Brain pericyte (primary cell): ENCODE measurements around the gene RAB12.
"Not testable (repeated sequence)": the region's sequence is repeated elsewhere in the genome, so short reads cannot be mapped to it uniquely, and the experiment has no call there.

Source experiments
- DNase-seq: peaks from one replicate; pipeline ENCODE4 v3.0.0-alpha.2; 2012; ENCODE audit warnings: low read depth, low spot score

The RAB12 gene

DNA sequence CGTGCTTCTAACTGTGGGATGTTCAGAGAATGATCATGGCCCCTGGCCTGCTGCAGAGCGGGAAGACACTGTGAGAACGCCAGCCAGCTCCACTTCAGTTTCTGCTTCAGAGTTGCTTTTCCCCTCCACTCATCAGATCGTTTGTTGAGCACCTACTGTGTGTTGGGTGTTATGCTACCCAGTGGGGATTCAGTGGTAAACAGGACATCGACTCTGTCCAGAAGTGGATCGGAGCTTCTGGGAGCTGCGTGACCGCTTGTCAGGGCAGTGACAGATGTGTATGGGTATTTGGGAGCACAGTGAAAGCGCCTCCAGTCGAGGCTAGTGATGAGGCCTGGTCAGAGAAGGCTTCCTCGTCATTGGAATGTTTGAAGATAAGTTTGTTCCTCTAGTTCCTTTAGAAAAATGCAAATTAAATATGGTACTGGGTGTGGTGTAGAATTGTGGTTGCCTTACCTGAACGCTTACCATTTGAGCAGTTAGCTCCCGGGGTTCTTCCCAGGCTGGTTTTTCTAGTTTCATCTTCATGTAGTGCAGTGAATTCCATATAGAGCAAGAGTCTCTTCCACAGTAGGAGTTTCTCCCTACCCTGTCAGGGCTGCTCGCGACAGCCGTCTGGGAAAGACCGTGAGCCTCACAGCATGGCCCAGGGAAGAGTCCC, 2.8 kb downstream of the RAB12 start:
- DNase-seq, result no peak

DNA sequence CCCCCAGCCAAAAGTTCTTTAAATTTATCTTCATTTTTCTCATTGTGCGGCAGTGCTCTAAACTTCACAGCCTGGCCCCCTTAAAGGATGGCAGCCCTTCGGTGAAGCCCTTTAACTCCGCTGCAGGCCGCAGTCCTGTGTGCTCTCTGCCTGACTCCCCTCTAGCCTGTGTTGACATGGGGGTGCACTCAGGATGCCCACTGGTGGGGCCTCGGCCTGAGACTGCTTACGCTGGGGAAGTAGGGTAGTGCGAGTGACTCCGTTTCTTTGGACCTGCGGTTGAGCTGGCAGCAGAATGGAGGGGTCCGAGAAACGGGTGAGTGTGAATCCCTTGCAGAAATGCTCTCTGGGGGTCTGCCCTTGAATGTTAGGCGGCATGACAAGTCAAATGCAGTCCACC, 5.6 kb downstream of the RAB12 start:
- DNase-seq, result no peak

DNA sequence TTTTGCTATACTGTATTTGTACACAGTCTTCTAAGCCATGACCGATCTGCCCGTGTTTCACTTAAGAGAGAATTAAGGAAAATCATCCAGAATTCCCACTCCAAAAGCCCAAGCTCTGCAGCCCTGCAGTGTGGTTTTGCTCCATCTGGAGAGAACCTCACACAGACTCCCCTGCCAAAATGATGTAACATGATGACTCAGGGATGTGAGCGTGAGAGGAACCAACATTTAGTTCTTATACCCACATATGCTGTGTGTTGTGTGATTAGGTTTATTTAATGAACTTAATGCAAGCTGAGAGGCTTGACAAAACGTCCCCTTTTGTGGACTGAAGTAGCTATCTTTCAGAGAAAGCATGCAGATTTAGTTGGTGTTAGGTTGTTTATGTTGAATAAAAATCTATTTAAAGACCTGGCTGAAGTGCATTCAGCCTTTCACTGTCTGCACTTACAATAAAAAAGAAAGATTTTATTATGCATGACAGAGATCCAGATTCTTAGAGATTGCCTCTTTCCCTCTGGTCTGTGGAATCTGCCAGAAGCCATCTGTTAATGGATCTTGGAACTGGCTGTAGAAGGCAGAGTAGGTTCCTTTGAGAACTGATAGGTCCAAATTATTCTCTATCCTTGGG, 6.3 kb downstream of the RAB12 start:
- peak; percentile 67 for DNase-seq

DNA sequence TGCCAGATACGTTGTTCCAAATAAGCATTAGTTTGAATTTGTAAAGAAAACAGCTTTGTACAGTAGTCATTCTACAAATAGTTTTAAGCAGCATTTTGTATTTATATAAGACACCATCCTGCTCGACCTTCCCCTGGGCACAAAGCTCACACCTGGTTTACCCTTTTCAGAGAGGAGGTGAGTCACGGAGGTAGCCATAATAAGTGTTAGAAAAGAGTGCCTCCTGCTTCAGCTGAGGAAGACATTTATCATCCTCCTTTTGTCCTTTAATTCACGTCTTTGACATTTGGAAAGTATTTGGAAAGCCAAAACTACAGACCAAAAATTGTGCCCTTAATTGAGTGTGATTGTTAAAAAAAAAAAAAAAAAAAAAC, 6.8 kb downstream of the RAB12 start:
- DNase-seq, result no peak

DNA sequence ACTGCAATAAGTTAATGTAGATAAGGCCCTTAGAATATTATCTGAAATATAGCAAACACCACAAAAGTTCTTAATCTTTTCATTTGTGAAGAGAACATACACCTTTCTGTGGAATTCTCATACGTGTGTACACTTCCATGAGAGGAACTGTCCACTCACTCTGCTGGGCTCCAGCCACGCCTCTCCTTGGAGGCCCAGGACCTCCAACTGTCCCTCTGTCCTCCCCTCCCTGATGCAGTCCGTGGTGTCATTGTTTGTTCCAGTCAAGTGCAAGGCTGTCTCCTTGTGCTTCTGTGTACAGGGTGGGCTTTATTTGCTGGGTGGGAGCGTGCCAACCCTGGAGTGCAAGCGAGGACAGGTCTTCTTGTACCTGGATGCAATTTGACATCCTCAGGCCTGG, 8.7 kb downstream of the RAB12 start:
- no peak for DNase-seq

DNA sequence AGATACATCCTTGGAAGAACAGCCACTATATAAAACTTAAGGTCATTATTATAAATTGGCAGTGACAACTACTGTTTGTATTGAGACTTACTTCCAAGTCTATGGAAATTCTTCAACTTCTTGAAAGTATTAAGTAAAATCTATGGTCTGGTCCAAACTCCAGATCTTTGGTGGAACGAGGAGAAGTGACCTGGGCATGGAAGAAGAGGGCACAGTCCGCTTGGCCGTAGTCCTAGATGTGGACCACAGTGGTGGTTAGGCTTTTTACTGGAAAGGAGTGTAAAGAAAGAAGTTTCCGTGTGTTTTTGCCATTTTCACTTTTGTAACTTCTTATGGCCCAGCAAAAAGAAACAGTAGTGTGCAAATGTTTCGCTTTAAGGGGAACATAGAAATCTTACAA, 9.8 kb downstream of the RAB12 start:
- DNase-seq, result no peak

DNA sequence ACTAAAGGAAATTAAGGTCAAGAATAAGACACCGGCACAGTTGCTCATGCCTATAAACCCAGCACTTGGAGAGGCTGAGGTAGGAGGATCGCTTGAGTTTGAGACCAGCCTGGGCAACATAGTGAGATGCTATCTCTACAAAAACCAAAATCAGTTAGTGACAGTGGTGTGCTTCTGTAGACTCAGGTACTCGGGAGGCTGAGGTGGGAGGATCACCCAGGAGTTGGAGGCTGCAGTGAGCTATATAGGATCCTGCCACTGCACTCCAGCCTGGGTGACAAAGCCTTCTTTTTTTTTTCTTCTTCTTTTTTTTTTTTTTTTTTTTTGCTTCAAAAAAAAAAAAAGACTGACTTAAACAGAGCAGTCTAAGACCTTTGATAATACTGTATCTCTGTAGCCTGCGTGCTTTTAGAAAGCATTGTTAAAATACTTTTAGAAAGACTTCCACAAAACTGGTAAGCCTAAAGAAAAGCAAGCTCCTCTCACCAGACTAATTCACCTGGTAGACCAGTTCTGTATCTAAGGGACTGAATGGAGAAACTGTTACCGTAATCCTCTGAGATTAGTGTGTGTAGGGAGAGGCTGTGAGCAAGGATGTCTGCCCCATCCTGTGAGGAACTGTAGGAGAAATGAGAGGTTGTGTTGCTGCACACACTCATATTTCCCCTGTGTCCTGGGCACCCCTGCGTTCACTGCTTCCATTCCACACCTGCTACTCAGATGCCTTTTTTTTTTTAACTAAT, 10.8 kb downstream of the RAB12 start:
- DNase-seq, result no peak

- DNase-seq, result no peak
Observed at GRCh38 chr18:8620845-8621244, 11.6 kb downstream of the RAB12 start.

DNA sequence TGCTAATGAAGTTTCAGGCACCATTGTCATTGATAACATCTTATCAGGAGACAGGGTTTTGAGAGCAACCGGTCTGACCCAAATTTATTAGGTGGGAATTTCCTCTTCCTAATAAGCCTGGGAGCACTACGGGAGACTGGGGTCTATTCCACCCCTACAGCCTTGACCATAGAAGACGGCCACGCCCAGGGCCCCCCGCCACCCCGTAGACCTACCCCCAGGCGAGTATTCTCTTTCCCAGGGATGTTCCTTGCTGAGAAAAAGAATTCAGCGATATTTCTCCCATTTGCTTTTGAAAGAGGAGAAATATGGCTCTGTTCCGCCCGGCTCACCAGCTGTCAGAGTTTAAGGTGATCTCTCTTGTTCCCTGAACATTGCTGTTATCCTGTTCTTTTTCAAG, 13.4 kb downstream of the RAB12 start:
- DNase-seq, result not testable (repeated sequence)

GRCh38 chr18:8623549-8624106, 14.4 kb downstream of the RAB12 start:
- no peak for DNase-seq

DNA sequence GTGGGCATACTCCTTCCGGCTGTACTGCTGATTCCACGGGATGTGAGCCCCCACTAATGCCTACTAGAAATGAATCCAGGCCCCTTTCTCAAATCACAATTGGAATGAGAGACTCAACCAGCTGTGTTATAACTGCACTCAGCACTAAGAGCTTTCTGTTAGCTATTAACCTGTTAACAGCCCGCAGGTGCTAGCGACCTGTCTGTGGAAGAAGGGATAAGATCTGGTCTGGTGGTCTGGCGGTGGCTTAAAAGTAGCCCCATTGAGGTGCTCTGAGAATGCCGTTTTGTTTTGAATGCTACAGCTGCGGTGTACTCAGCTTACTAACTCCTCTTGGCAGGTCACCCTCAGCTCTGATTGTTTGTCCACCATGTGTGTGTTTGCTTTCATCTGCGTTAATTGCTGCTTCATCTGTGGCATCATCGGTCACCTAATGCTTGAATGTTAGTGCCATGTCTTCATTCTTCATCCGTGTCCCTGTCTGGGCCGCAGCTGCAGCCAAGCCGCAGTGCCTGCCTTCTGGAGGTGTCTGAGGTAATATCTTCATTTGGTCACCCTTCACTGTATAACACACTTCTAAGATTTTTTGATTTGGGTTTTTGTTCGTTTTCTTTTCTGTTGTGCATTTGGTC, 16.3 kb downstream of the RAB12 start:
- DNase-seq, result no peak

- DNase-seq, result no peak
Observed at GRCh38 chr18:8626414-8627106, 17.3 kb downstream of the RAB12 start.

- DNase-seq, result no peak
Observed at GRCh38 chr18:8627107-8627472, 17.9 kb downstream of the RAB12 start.

GRCh38 chr18:8627540-8627939, 18.3 kb downstream of the RAB12 start:
- DNase-seq, result no peak

DNA sequence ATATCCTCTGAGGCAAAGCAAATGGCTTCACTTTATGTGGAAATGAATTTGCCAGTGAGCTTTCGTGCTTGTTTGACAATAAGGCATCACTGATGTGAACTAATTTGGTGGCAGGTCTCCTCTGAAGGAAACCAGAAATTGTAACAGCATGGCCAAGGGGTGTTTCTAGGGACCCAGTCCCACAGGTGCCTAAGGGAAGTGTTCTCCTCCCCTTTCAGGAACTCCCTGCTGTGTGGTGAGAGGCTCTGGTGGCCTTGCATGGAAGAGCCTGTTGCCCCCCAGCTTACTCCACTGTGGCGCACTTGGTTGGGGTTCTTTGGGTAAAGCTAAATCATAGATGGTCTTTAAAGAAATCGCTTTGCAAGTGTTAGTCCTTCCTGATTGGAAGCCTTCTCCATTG, 20.4 kb downstream of the RAB12 start:
- DNase-seq, result no peak

- no peak for DNase-seq
Observed at GRCh38 chr18:8630546-8630945, 21.3 kb downstream of the RAB12 start.

GRCh38 chr18:8631265-8631664, 22.0 kb downstream of the RAB12 start:
- DNase-seq, result no peak

DNA sequence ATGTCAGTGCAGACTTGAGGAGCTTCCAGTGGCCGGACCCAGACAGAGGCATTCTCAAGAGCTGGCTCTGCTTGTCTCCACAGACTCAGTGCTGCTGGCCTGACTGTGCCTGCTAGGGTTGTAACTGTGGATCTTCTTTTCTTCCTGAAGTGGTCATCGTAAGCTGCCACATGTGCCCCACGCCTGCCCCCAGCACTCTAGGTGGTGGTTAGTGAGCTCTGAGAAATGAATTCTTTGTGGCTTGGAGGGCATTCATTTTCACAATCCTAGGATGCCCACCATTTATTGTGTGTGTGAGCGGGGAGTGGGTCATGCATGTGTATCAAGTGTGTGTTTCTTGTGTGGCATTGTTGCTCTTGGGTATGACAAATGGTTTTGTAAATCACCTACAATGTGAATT, 23.1 kb downstream of the RAB12 start:
- no peak for DNase-seq

GRCh38 chr18:8634508-8634907, 25.3 kb downstream of the RAB12 start:
- no peak for DNase-seq

DNA sequence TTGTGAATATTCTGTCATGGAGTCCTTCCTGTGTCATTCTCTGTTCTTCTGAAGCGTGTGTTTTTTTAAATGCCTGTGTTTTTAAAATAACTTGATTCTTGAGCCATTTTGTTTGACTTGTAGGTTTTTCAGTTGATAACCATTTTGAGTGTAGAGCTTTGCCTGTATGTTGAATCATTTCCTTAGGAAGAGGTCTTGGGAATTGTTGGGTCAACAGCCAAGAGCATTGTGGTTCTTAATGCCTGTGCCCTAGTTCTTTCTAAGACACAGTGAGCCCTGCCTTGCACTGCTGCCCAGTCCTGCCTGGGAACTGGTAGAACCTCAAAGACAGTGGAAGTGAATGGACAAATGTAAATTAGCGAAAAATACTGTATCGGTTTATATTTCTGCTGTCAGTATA, 25.9 kb downstream of the RAB12 start:
- DNase-seq, result no peak

- no peak for DNase-seq
Observed at GRCh38 chr18:8639762-8640161, 30.5 kb downstream of the RAB12 start.
